ENCODE data around the gene CARM1. TPM values are rescaled to one million over a fixed set of nuclear protein-coding genes. Genes with fewer than 3 reads are reported as not detected.

CARM1 gene
- total and polyA plus RNA-seq, 2 of the 13 experiments (the other 11 are each of a cell fraction or from before 2014, with no cell fraction given): 27.6 to 55.8 TPM

- CTCF ChIA-PET (ENCODE audit: low intra/inter-chr PET ratio, low total read pairs): no interaction called here
- Histone ChIP-seq H3K27me3 (ENCODE audit: control insufficient read depth in 1 of 2, insufficient read depth in 2 of 2, low read length in 2 of 2) (no peaks in the 10 kb centered on the region), H3K9ac (ENCODE audit: insufficient read depth, low read depth, low read length) (no peak overlapping the region), H3K36me3 (replicated peaks in 1 of 2; ENCODE audit: control insufficient read depth in 1 of 2, insufficient read depth in 2 of 2, low read length in 2 of 2) (peaks cover 34 to 69% of the 10 kb centered on the region in 2 experiments; a peak in 4 of 5 replicates), H3K79me2 (ENCODE audit: insufficient read depth, low read length) (no peaks in the 10 kb centered on the region), H3K4me1 (ENCODE audit: insufficient read depth, low read length) (no peaks in the 10 kb centered on the region), H2AFZ (ENCODE audit: low read length) (no peak overlapping the region), H4K20me1 (ENCODE audit: insufficient read depth, low read length) (no peaks in the 10 kb centered on the region), H3K4me3 (replicated peaks in 1 of 3; ENCODE audit: insufficient read depth in 1 of 3, low read depth in 2 of 3, low read length in 3 of 3) (no peak overlapping the region), H3K4me2 (ENCODE audit: low read depth, low read length) (no peak overlapping the region), H3K9me3 (ENCODE audit: low read length) (no peaks in the 10 kb centered on the region), H3K27ac (ENCODE audit: extremely low read length, insufficient read depth, low read length) (no peak overlapping the region)
- FAIRE-seq: no peak
- TF ChIP-seq HDAC2 (CRISPR knock-in tag; IDR thresholded peaks at IDR 0.05): no peak
- TF ChIP-seq RFX5 (IDR thresholded peaks at IDR 0.05; ENCODE audit: low read depth, low read length): no peak
- 95% methylated on average over 17 of the region's 18 CpGs for WGBS (ENCODE audit: low lambda C conversion rate)
- no peak for ATAC-seq
- intact Hi-C loops (cut with micrococcal nuclease; ENCODE audit: unreplicated experiment): no loop called here
- DNase-seq (ENCODE audit: low spot score): no peak
- in situ Hi-C loops (cut with HindIII; ENCODE audit: extremely low pct_ligation_motif_present, low pct_unique_long_range_greater_than_20kb): no loop called here
- BruUV-seq (replicated peaks): no TSS peak
- POLR2A ChIA-PET: no interaction called here
These were observed 41.3 kb downstream of the CARM1 start for GRCh38 chr19:10912619-10913018.

GRCh38 chr19:10913716-10914340, 42.5 kb downstream of the CARM1 start:
- H3K27ac ChIP-seq (ENCODE audit: extremely low read length, insufficient read depth, low read length): no peak overlapping the region
- H3K79me2 ChIP-seq (ENCODE audit: insufficient read depth, low read length): no peaks in the 10 kb centered on the region

More at GRCh38 chr19:10913716-10914340, 42.5 kb downstream of the CARM1 start:
- intact Hi-C loops (cut with micrococcal nuclease; ENCODE audit: unreplicated experiment): no loop called here
- peaks cover 29 to 61% of the 10 kb centered on the region in 2 experiments; a peak in 4 of 5 replicates for H3K36me3 ChIP-seq (replicated peaks in 1 of 2; ENCODE audit: control insufficient read depth in 1 of 2, insufficient read depth in 2 of 2, low read length in 2 of 2)
- FAIRE-seq: no peak
- no peak overlapping the region for H3K9ac ChIP-seq (ENCODE audit: insufficient read depth, low read depth, low read length)
- CTCF ChIA-PET (ENCODE audit: low intra/inter-chr PET ratio, low total read pairs): no interaction called here
- H3K4me2 ChIP-seq (ENCODE audit: low read depth, low read length): no peak overlapping the region
- 97% methylated on average over 12 of the region's 24 CpGs for WGBS (ENCODE audit: low lambda C conversion rate)
- POLR2A ChIA-PET: interaction anchor here (0.6 kb wide), 1 partner anchor 17 kb away, joined by 3 read pairs; no protein-coding TSS in a partner anchor
- H3K4me3 ChIP-seq (replicated peaks in 1 of 3; ENCODE audit: insufficient read depth in 1 of 3, low read depth in 2 of 3, low read length in 3 of 3): no peak overlapping the region
- H3K9me3 ChIP-seq (ENCODE audit: low read length): no peaks in the 10 kb centered on the region
- BruUV-seq (replicated peaks): no TSS peak
- H2AFZ ChIP-seq (ENCODE audit: low read length): no peak overlapping the region
- in situ Hi-C loops (cut with HindIII; ENCODE audit: extremely low pct_ligation_motif_present, low pct_unique_long_range_greater_than_20kb): no loop called here
- no peaks in the 10 kb centered on the region for H4K20me1 ChIP-seq (ENCODE audit: insufficient read depth, low read length)
- TF ChIP-seq ZNF878 (CRISPR knock-in tag; IDR thresholded peaks at IDR 0.05): no peak
- no peak for TF ChIP-seq NCOA1 (CRISPR knock-in tag; IDR thresholded peaks at IDR 0.05)
- TF ChIP-seq SOX5 (CRISPR knock-in tag; IDR thresholded peaks at IDR 0.05; ENCODE audit: borderline replicate concordance): no peak
- peak; percentile 41 for TF ChIP-seq AGO2 (optimal IDR thresholded peaks at IDR 0.05; ENCODE audit: low read depth, low read length)
- no peak for DNase-seq (ENCODE audit: low spot score)
- no peaks in the 10 kb centered on the region for H3K4me1 ChIP-seq (ENCODE audit: insufficient read depth, low read length)
- no peaks in the 10 kb centered on the region for H3K27me3 ChIP-seq (ENCODE audit: control insufficient read depth in 1 of 2, insufficient read depth in 2 of 2, low read length in 2 of 2)
- ATAC-seq: no peak
